ENCODE results near the gene PHF21A. TPM values are rescaled to one million over a fixed set of nuclear protein-coding genes. Genes with fewer than 3 reads are reported as not detected.

The PHF21A gene
- total and polyA plus RNA-seq, 2 of the 8 experiments (the other 6 are each of a cell fraction or from before 2014, with no cell fraction given), result 17.6 to 40.3 TPM

DNA sequence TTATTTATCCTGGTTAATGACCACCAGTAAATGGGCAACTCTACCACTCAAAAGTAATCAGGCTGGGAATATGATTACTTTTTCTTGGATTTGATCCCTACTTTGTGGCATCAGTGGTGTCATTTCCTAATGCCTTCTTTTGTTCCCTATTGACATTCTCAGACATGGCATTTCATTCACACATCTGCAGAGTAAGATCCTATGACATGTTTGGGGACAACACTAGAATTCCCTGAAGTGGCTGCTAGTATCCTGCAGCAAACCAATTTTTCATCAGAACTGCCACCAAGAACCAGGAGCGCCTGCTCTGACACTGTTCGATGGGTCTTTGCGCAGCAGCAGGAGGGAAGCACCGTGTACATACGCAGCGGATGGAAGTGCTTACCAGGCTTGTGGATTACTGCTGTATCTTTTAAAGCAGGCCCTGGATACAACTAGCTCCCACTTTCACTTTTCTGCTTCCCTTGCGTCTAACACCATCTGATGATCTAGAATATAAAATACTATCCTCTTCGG, 101.1 kb downstream of the PHF21A start (continued):
- TF ChIP-seq, protein P1, sequence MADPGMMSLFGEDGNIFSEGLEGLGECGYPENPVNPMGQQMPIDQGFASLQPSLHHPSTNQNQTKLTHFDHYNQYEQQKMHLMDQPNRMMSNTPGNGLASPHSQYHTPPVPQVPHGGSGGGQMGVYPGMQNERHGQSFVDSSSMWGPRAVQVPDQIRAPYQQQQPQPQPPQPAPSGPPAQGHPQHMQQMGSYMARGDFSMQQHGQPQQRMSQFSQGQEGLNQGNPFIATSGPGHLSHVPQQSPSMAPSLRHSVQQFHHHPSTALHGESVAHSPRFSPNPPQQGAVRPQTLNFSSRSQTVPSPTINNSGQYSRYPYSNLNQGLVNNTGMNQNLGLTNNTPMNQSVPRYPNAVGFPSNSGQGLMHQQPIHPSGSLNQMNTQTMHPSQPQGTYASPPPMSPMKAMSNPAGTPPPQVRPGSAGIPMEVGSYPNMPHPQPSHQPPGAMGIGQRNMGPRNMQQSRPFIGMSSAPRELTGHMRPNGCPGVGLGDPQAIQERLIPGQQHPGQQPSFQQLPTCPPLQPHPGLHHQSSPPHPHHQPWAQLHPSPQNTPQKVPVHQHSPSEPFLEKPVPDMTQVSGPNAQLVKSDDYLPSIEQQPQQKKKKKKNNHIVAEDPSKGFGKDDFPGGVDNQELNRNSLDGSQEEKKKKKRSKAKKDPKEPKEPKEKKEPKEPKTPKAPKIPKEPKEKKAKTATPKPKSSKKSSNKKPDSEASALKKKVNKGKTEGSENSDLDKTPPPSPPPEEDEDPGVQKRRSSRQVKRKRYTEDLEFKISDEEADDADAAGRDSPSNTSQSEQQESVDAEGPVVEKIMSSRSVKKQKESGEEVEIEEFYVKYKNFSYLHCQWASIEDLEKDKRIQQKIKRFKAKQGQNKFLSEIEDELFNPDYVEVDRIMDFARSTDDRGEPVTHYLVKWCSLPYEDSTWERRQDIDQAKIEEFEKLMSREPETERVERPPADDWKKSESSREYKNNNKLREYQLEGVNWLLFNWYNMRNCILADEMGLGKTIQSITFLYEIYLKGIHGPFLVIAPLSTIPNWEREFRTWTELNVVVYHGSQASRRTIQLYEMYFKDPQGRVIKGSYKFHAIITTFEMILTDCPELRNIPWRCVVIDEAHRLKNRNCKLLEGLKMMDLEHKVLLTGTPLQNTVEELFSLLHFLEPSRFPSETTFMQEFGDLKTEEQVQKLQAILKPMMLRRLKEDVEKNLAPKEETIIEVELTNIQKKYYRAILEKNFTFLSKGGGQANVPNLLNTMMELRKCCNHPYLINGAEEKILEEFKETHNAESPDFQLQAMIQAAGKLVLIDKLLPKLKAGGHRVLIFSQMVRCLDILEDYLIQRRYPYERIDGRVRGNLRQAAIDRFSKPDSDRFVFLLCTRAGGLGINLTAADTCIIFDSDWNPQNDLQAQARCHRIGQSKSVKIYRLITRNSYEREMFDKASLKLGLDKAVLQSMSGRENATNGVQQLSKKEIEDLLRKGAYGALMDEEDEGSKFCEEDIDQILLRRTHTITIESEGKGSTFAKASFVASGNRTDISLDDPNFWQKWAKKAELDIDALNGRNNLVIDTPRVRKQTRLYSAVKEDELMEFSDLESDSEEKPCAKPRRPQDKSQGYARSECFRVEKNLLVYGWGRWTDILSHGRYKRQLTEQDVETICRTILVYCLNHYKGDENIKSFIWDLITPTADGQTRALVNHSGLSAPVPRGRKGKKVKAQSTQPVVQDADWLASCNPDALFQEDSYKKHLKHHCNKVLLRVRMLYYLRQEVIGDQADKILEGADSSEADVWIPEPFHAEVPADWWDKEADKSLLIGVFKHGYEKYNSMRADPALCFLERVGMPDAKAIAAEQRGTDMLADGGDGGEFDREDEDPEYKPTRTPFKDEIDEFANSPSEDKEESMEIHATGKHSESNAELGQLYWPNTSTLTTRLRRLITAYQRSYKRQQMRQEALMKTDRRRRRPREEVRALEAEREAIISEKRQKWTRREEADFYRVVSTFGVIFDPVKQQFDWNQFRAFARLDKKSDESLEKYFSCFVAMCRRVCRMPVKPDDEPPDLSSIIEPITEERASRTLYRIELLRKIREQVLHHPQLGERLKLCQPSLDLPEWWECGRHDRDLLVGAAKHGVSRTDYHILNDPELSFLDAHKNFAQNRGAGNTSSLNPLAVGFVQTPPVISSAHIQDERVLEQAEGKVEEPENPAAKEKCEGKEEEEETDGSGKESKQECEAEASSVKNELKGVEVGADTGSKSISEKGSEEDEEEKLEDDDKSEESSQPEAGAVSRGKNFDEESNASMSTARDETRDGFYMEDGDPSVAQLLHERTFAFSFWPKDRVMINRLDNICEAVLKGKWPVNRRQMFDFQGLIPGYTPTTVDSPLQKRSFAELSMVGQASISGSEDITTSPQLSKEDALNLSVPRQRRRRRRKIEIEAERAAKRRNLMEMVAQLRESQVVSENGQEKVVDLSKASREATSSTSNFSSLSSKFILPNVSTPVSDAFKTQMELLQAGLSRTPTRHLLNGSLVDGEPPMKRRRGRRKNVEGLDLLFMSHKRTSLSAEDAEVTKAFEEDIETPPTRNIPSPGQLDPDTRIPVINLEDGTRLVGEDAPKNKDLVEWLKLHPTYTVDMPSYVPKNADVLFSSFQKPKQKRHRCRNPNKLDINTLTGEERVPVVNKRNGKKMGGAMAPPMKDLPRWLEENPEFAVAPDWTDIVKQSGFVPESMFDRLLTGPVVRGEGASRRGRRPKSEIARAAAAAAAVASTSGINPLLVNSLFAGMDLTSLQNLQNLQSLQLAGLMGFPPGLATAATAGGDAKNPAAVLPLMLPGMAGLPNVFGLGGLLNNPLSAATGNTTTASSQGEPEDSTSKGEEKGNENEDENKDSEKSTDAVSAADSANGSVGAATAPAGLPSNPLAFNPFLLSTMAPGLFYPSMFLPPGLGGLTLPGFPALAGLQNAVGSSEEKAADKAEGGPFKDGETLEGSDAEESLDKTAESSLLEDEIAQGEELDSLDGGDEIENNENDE (IDR thresholded peaks at IDR 0.05; ENCODE audit: insufficient replicate concordance, low read length), result no peak
- TF ChIP-seq PHF8 (conservative IDR thresholded peaks at IDR 0.05; ENCODE audit: low read depth, low read length), result no peak
- no peak for TF ChIP-seq RXRA (IDR thresholded peaks at IDR 0.05; ENCODE audit: insufficient read depth, low read depth, low read length)
- no peak for TF ChIP-seq SUZ12 (IDR thresholded peaks at IDR 0.05; ENCODE audit: low read length)
- no peak for TF ChIP-seq SAP30 (IDR thresholded peaks at IDR 0.05; ENCODE audit: insufficient read depth, insufficient replicate concordance, low read length)
- TF ChIP-seq TAF7 (optimal IDR thresholded peaks at IDR 0.05; ENCODE audit: borderline replicate concordance, low read depth, low read length), result no peak
- no peak for TF ChIP-seq CEBPB (IDR thresholded peaks at IDR 0.05; ENCODE audit: low read depth, low read length)
- TF ChIP-seq SP4 (IDR thresholded peaks at IDR 0.05; ENCODE audit: low read length), result no peak
- TF ChIP-seq RFX5 (IDR thresholded peaks at IDR 0.05; ENCODE audit: borderline replicate concordance, low read depth, low read length), result no peak
